HEK293 (cell line): ENCODE measurements around the gene ATP6V1F.

Experiments
- CTCF ChIA-PET: fragments of 350-600 bp; formaldehyde crosslinking; extraction: SDS; loops from one replicate; lab custom pipeline; 2021; ENCODE audit warnings: antibody characterized with exemption; lab: Yijun Ruan, JAX
- POLR2A ChIA-PET: fragments of 300-600 bp; formaldehyde crosslinking; extraction: SDS; loops from one replicate; lab custom pipeline; 2020; ENCODE audit warnings: antibody characterized with exemption, inconsistent platforms; lab: Yijun Ruan, JAX
- H3K27ac ChIP-seq: fragments of 200-500 bp; sonication (Bioruptor generic); 2 replicates; pipeline ENCODE4 v1.5.1; 2014; ENCODE audit warnings: low read depth, low read length, control low read depth, inconsistent platforms; ENCODE audit errors: extremely low read depth
- H3K36me3 ChIP-seq, 2 experiments: fragments of 200-500 bp in 1 of 2; sonication (Bioruptor generic) in 1 of 2; 1 replicate in 1 of 2; 2 replicates in 1 of 2; pipeline ENCODE4 v1.5.1; 2014 to 2017; ENCODE audit warnings: inconsistent platforms in 2 of 2, low read length in 2 of 2; ENCODE audit not compliant: control insufficient read depth in 2 of 2, insufficient read depth in 1 of 2
- H3K4me1 ChIP-seq: fragments of 200-500 bp; sonication (Bioruptor generic); 2 replicates; pipeline ENCODE4 v1.5.1; 2014; ENCODE audit warnings: mild to moderate bottlenecking, low read length, inconsistent platforms; ENCODE audit not compliant: control insufficient read depth, insufficient read depth
- H3K4me3 ChIP-seq: 2 replicates; pipeline ENCODE4 v1.5.1; 2011; ENCODE audit warnings: low read depth, mild to moderate bottlenecking, control low read depth, low read length, moderate library complexity
- H3K9me3 ChIP-seq: fragments of 200-500 bp; sonication (Bioruptor generic); 2 replicates; pipeline ENCODE4 v1.5.1; 2014; ENCODE audit warnings: low read depth, low read length, inconsistent platforms; ENCODE audit not compliant: control insufficient read depth, insufficient read depth
- BCL11A ChIP-seq: fragments of 450-650 bp; formaldehyde crosslinking; IDR thresholded peaks from 2 replicates; pipeline ENCODE4 v1.5.1; 2016; ENCODE audit warnings: low read depth, missing biosample characterization, missing genetic modification characterization
- BCL11B ChIP-seq: fragments of 450-650 bp; formaldehyde crosslinking; IDR thresholded peaks from 2 replicates; pipeline ENCODE4 v1.5.1; 2016; ENCODE audit warnings: low read depth, missing biosample characterization, missing genetic modification characterization
- GLIS2 ChIP-seq: fragments of 450-650 bp; formaldehyde crosslinking; IDR thresholded peaks from 2 replicates; pipeline ENCODE4 v1.5.1; 2016; ENCODE audit warnings: missing biosample characterization, missing genetic modification characterization
- HIC1 ChIP-seq: fragments of 450-650 bp; formaldehyde crosslinking; IDR thresholded peaks from 2 replicates; pipeline ENCODE4 v1.5.1; 2016; ENCODE audit warnings: missing biosample characterization, missing genetic modification characterization
- IKZF3 ChIP-seq: fragments of 450-650 bp; IDR thresholded peaks from 2 replicates; pipeline ENCODE4 v1.5.0; 2018; ENCODE audit warnings: missing biosample characterization, mild to moderate bottlenecking, missing genetic modification characterization, moderate library complexity
- PRDM1 ChIP-seq: fragments of 450-650 bp; formaldehyde crosslinking; IDR thresholded peaks from 2 replicates; pipeline ENCODE4; 2016; ENCODE audit warnings: missing biosample characterization, missing genetic modification characterization
- SP3 ChIP-seq: fragments of 450-650 bp; formaldehyde crosslinking; IDR thresholded peaks from 2 replicates; pipeline ENCODE4 v1.5.1; 2016; ENCODE audit warnings: missing biosample characterization, missing genetic modification characterization
- ZBTB7A ChIP-seq: fragments of 450-650 bp; formaldehyde crosslinking; IDR thresholded peaks from 2 replicates; pipeline ENCODE4 v1.5.1; 2016; ENCODE audit warnings: low read depth, missing biosample characterization, missing genetic modification characterization
- ZNF16 ChIP-seq: fragments of 450-650 bp; formaldehyde crosslinking; IDR thresholded peaks from 2 replicates; pipeline ENCODE4 v1.5.1; 2016; ENCODE audit warnings: low read depth, missing biosample characterization, missing genetic modification characterization
- ZNF19 ChIP-seq: fragments of 450-650 bp; formaldehyde crosslinking; IDR thresholded peaks from 2 replicates; pipeline ENCODE4; 2016; ENCODE audit warnings: missing biosample characterization, missing genetic modification characterization, low read depth
- ZNF548 ChIP-seq: fragments of 450-650 bp; formaldehyde crosslinking; IDR thresholded peaks from 2 replicates; pipeline ENCODE4 v1.5.1; 2016; ENCODE audit warnings: missing biosample characterization, missing genetic modification characterization
- ZNF571 ChIP-seq: fragments of 450-650 bp; formaldehyde crosslinking; IDR thresholded peaks from 2 replicates; pipeline ENCODE4 v1.5.0; 2017; ENCODE audit warnings: missing biosample characterization, missing genetic modification characterization
- TF ChIP-seq, protein P1 (sequence below): fragments of 450-650 bp; formaldehyde crosslinking; IDR thresholded peaks from 2 replicates; pipeline ENCODE4 v1.5.1; 2016; ENCODE audit warnings: missing biosample characterization, missing genetic modification characterization
- TF ChIP-seq, protein P2 (sequence below): fragments of 450-650 bp; formaldehyde crosslinking; optimal IDR thresholded peaks from 2 replicates; pipeline ENCODE3; 2016; ENCODE audit warnings: missing biosample characterization, mild to moderate bottlenecking, missing genetic modification characterization
- TF ChIP-seq, protein P3 (sequence below): fragments of 450-650 bp; formaldehyde crosslinking; IDR thresholded peaks from 2 replicates; pipeline ENCODE4 v1.5.1; 2017; ENCODE audit warnings: missing biosample characterization, missing genetic modification characterization

ATP6V1F gene

GRCh38 chr7:128837521-128837921 is 25.1 kb upstream of the ATP6V1F start:
- TF ChIP-seq, protein P1, sequence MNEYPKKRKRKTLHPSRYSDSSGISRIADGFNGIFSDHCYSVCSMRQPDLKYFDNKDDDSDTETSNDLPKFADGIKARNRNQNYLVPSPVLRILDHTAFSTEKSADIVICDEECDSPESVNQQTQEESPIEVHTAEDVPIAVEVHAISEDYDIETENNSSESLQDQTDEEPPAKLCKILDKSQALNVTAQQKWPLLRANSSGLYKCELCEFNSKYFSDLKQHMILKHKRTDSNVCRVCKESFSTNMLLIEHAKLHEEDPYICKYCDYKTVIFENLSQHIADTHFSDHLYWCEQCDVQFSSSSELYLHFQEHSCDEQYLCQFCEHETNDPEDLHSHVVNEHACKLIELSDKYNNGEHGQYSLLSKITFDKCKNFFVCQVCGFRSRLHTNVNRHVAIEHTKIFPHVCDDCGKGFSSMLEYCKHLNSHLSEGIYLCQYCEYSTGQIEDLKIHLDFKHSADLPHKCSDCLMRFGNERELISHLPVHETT (tag by site-specific recombination) = no peak
- TF ChIP-seq IKZF3 (tag by site-specific recombination) = no peak
- peak; percentile 42; the same call in 1 of the 2 replicates for TF ChIP-seq GLIS2 (tag by site-specific recombination)
- no peak for TF ChIP-seq ZNF19
- H3K4me1 ChIP-seq = no peaks in the 10 kb centered on the region
- ChIA-PET CTCF (no interaction called here), POLR2A (no interaction called here)
- no peak overlapping the region for H3K4me3 ChIP-seq
- peaks cover 0 to 79% of the 10 kb centered on the region in 2 experiments; a peak in 1 of 3 replicates for H3K36me3 ChIP-seq
- H3K9me3 ChIP-seq = no peaks in the 10 kb centered on the region
- H3K27ac ChIP-seq = no peak overlapping the region

- TF ChIP-seq BCL11B (tag by site-specific recombination) (peak; percentile 90), SP3 (tag by site-specific recombination) (no peak), ZNF571 (tag by site-specific recombination) (no peak), GLIS2 (tag by site-specific recombination) (0 out of 2 replicates have a peak, but pooled peaks have one; percentile 6), ZNF16 (tag by site-specific recombination) (no peak), ZBTB7A (tag by site-specific recombination) (0 out of 2 replicates have a peak, but pooled peaks have one; percentile 29), PRDM1 (tag by site-specific recombination) (no peak), BCL11A (tag by site-specific recombination) (peak; percentile 90)
- TF ChIP-seq, protein P2, sequence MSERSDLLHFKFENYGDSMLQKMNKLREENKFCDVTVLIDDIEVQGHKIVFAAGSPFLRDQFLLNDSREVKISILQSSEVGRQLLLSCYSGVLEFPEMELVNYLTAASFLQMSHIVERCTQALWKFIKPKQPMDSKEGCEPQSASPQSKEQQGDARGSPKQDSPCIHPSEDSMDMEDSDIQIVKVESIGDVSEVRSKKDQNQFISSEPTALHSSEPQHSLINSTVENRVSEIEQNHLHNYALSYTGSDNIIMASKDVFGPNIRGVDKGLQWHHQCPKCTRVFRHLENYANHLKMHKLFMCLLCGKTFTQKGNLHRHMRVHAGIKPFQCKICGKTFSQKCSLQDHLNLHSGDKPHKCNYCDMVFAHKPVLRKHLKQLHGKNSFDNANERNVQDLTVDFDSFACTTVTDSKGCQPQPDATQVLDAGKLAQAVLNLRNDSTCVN (tag by site-specific recombination) = no peak
- TF ChIP-seq, all 188 proteins: peak for 4
- H3K36me3 ChIP-seq = peaks cover 0 to 86% of the 10 kb centered on the region in 2 experiments; a peak in 1 of 3 replicates
- H3K9me3 ChIP-seq = no peaks in the 10 kb centered on the region
- no peaks in the 10 kb centered on the region for H3K4me1 ChIP-seq
- CTCF ChIA-PET = no interaction called here
- H3K27ac ChIP-seq = no peak overlapping the region
- no peak overlapping the region for H3K4me3 ChIP-seq
- POLR2A ChIA-PET = no interaction called here
These were observed 24.4 kb upstream of the ATP6V1F start for GRCh38 chr7:128838109-128838779.

DNA sequence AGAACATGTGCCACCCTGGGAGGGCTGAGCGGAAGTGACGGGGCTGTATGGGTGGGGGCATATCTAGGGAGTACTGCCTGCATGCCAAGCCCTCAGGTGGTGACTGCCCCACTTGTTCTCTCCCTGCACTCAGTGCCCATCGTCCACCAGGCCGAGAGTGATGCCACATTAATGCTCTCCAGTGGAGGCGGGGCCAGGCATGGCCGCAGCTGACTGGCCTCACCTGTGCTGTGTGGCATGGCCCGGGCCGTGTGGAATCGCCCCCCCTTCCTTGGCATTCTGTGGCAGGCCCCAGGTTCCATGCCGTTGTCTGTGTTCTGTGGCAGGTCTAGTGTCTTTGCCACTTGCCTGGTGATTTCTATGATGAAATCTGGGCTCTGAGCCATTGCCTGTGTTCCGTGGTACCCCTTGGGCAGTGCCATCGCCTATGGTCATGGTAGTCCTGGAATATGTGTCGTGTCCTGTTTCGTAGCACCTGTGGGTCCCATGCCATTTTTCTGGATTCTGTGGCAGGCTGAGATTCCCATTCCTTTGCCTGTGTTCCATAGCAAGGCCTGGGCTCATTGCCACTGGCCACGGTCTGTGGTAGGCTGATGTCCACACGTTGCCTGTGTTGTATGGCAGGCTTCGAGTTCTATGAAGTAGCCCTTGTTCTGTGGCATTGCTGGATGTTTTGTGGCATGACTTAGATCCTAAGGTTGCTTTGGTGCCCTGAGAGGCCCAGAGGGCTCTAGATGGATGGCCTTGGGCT is 23.5 kb upstream of the ATP6V1F start:
- Histone ChIP-seq H3K4me1 (no peaks in the 10 kb centered on the region), H3K27ac (no peak overlapping the region), H3K36me3 (peaks cover 0 to 95% of the 10 kb centered on the region in 2 experiments; a peak in 1 of 3 replicates), H3K4me3 (no peak overlapping the region), H3K9me3 (no peaks in the 10 kb centered on the region)
- ChIA-PET CTCF (interaction anchor here (1.0 kb wide), 1 partner anchor 82 kb away, joined by 3 read pairs; no protein-coding TSS in a partner anchor), POLR2A (no interaction called here)
- TF ChIP-seq, protein P1 (tag by site-specific recombination) = no peak
- 0 out of 2 replicates have a peak, but pooled peaks have one; percentile 2 for TF ChIP-seq GLIS2 (tag by site-specific recombination)
- TF ChIP-seq ZNF548 (tag by site-specific recombination) = no peak
- peak; percentile 49; the same call in 1 of the 2 replicates for TF ChIP-seq HIC1 (tag by site-specific recombination)
- TF ChIP-seq, protein P3, sequence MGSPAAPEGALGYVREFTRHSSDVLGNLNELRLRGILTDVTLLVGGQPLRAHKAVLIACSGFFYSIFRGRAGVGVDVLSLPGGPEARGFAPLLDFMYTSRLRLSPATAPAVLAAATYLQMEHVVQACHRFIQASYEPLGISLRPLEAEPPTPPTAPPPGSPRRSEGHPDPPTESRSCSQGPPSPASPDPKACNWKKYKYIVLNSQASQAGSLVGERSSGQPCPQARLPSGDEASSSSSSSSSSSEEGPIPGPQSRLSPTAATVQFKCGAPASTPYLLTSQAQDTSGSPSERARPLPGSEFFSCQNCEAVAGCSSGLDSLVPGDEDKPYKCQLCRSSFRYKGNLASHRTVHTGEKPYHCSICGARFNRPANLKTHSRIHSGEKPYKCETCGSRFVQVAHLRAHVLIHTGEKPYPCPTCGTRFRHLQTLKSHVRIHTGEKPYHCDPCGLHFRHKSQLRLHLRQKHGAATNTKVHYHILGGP = no peak
- TF ChIP-seq SP3 (tag by site-specific recombination) = no peak
